HepG2 (cell line): ENCODE measurements around the gene CPA2. TPM values are rescaled to one million over a fixed set of nuclear protein-coding genes. Genes with fewer than 3 reads are reported as not detected.

Experiments
- ATAC-seq: fragments of 200-7000 bp; cut with Tn5 transposase; 3 replicates; pipeline ENCODE4 v1.9.1; 2020; ENCODE audit warnings: mild to moderate bottlenecking, moderate library complexity
- BruUV-seq: library from RNA; stranded (reverse); fragments of 400-500 nt; replicated peaks from 2 replicates; lab custom pipeline; 2021; lab: Mats Ljungman, UMichigan
- CTCF ChIA-PET: fragments of 300-600 bp; formaldehyde crosslinking; extraction: SDS; loops from one replicate; lab custom pipeline; 2021; ENCODE audit warnings: low total read pairs, inconsistent platforms, low intra/inter-chr PET ratio; lab: Yijun Ruan, JAX
- POLR2A ChIA-PET: fragments of 350-600 bp; sonication (Branson Sonifier 250); formaldehyde crosslinking; loops from one replicate; lab custom pipeline; 2020; ENCODE audit warnings: antibody characterized with exemption, inconsistent platforms; lab: Yijun Ruan, JAX
- DNase-seq: peaks from one replicate; pipeline ENCODE4 v3.0.0-alpha.2; 2015; ENCODE audit warnings: low spot score
- FAIRE-seq: peaks from 3 replicates; lab custom pipeline; 2011; peaks lifted over from hg19 to GRCh38; lab: Jason Lieb, UNC
- H2AFZ ChIP-seq: one replicate; pipeline ENCODE4 v1.6.1; 2011; ENCODE audit warnings: low read length, inconsistent platforms
- H3K27ac ChIP-seq: fragments of 300-600 bp; 3 replicates; pipeline ENCODE4 v1.8.0; 2011; ENCODE audit warnings: mixed run types, mild to moderate bottlenecking, mixed read lengths, low read length, inconsistent platforms; ENCODE audit not compliant: insufficient read depth; ENCODE audit errors: extremely low read length
- H3K27me3 ChIP-seq, 2 experiments: fragments of 200-600 bp in 1 of 2; 2 replicates in 1 of 2; 3 replicates in 1 of 2; pipeline versions ENCODE4 v1.6.0 to v1.8.0; 2011; ENCODE audit warnings: low read length in 2 of 2, mild to moderate bottlenecking in 2 of 2, moderate library complexity in 2 of 2, inconsistent platforms in 1 of 2; ENCODE audit not compliant: insufficient read depth in 2 of 2, control insufficient read depth in 1 of 2
- H3K36me3 ChIP-seq, 2 experiments: fragments of 200-600 bp in 1 of 2; replicated peaks in 1 of 2; 2 replicates in 1 of 2; 3 replicates in 1 of 2; pipeline versions ENCODE4 v1.5.1 to v1.8.0; 2011; ENCODE audit warnings: low read length in 2 of 2, inconsistent platforms in 1 of 2; ENCODE audit not compliant: insufficient read depth in 2 of 2, control insufficient read depth in 1 of 2
- H3K4me1 ChIP-seq: 2 replicates; pipeline ENCODE4 v1.5.1; 2012; ENCODE audit warnings: low read length, inconsistent platforms; ENCODE audit not compliant: insufficient read depth
- H3K4me2 ChIP-seq: 2 replicates; pipeline ENCODE4 v1.6.0; 2011; ENCODE audit warnings: low read depth, low read length, inconsistent platforms
- H3K4me3 ChIP-seq, 3 experiments: fragments of 200-600 bp in 1 of 3; sonication (generic), shearing (Covaris generic) in 1 of 3; replicated peaks in 1 of 3; 2 replicates each; pipeline ENCODE4 v1.5.1; 2011 to 2016; ENCODE audit warnings: low read length in 3 of 3, inconsistent platforms in 2 of 3, low read depth in 2 of 3, mild to moderate bottlenecking in 2 of 3, control low read depth in 1 of 3, mixed read lengths in 1 of 3; ENCODE audit not compliant: insufficient read depth in 1 of 3
- H3K79me2 ChIP-seq: one replicate; pipeline ENCODE4 v1.6.1; 2011; ENCODE audit warnings: low read length, inconsistent platforms; ENCODE audit not compliant: insufficient read depth
- H3K9ac ChIP-seq: 2 replicates; pipeline ENCODE4 v1.6.0; 2011; ENCODE audit warnings: mild to moderate bottlenecking, low read depth, low read length, inconsistent platforms; ENCODE audit not compliant: insufficient read depth
- H3K9me3 ChIP-seq: 2 replicates; pipeline ENCODE4 v1.5.1; 2012; ENCODE audit warnings: mild to moderate bottlenecking, low read length
- H4K20me1 ChIP-seq: 2 replicates; pipeline ENCODE4 v1.6.0; 2011; ENCODE audit warnings: inconsistent platforms, mild to moderate bottlenecking, low read length, moderate library complexity; ENCODE audit not compliant: insufficient read depth
- CTCF ChIP-seq: sonication (generic); formaldehyde crosslinking; IDR thresholded peaks from 2 replicates; pipeline ENCODE4 v1.5.0; 2020; ENCODE audit warnings: mild to moderate bottlenecking, missing genetic modification reagents, moderate library complexity
- DRAP1 ChIP-seq: IDR thresholded peaks from 2 replicates; pipeline ENCODE4 v1.6.1; 2016; ENCODE audit warnings: missing genetic modification reagents, missing compliant biosample characterization
- HNRNPLL ChIP-seq: fragments of 200-400 bp; formaldehyde crosslinking; IDR thresholded peaks from 2 replicates; pipeline ENCODE4 v1.6.1; 2017; ENCODE audit warnings: mild to moderate bottlenecking, low read depth, low read length; ENCODE audit not compliant: poor library complexity, severe bottlenecking
- KDM2A ChIP-seq: sonication (generic); formaldehyde crosslinking; IDR thresholded peaks from 2 replicates; pipeline ENCODE4 v1.4.0; 2020; ENCODE audit warnings: low read depth, missing genetic modification reagents, borderline replicate concordance
- NONO ChIP-seq, 2 experiments: fragments of 450-650 bp in 1 of 2; sonication (generic) in 1 of 2; formaldehyde crosslinking in 1 of 2; IDR thresholded peaks in 1 of 2; conservative IDR thresholded peaks in 1 of 2; 2 replicates each; pipeline versions ENCODE4 v1.6.1 to v1.8.0; 2017 to 2022; ENCODE audit warnings: mild to moderate bottlenecking in 1 of 2, missing genetic modification reagents in 1 of 2, moderate library complexity in 1 of 2
- RAD21 ChIP-seq: fragments of 450-650 bp; formaldehyde crosslinking; IDR thresholded peaks from 2 replicates; pipeline ENCODE4 v1.5.0; 2020; ENCODE audit warnings: mild to moderate bottlenecking
- SMC3 ChIP-seq: IDR thresholded peaks from 2 replicates; pipeline ENCODE4 v1.6.1; 2011; ENCODE audit warnings: low read length, improper control_type of control experiment
- STAG1 ChIP-seq: sonication (generic); formaldehyde crosslinking; IDR thresholded peaks from 2 replicates; pipeline ENCODE4 v1.4.0; 2020; ENCODE audit warnings: missing genetic modification reagents
- TMF1 ChIP-seq: sonication (generic); formaldehyde crosslinking; IDR thresholded peaks from 2 replicates; pipeline ENCODE4 v1.8.1; 2022; ENCODE audit warnings: low read depth, missing genetic modification reagents
- XRCC5 ChIP-seq: fragments of 200-400 bp; formaldehyde crosslinking; optimal IDR thresholded peaks from 2 replicates; pipeline ENCODE3; 2017; ENCODE audit warnings: mild to moderate bottlenecking, low read length
- ZNF331 ChIP-seq: sonication (generic); formaldehyde crosslinking; IDR thresholded peaks from 2 replicates; pipeline ENCODE4 v1.4.0; 2020; ENCODE audit warnings: missing genetic modification reagents
- ZNF33A ChIP-seq: sonication (generic); formaldehyde crosslinking; IDR thresholded peaks from 2 replicates; pipeline ENCODE4 v1.5.1; 2020; ENCODE audit warnings: missing genetic modification reagents, mild to moderate bottlenecking, moderate library complexity, borderline replicate concordance
- ZNF691 ChIP-seq: sonication (generic); formaldehyde crosslinking; IDR thresholded peaks from 2 replicates; pipeline ENCODE4 v1.4.0; 2020; ENCODE audit warnings: missing genetic modification reagents, low read depth, mild to moderate bottlenecking, borderline replicate concordance
- ZNF773 ChIP-seq: sonication (generic); formaldehyde crosslinking; IDR thresholded peaks from 2 replicates; pipeline ENCODE4 v1.4.0; 2020; ENCODE audit warnings: missing genetic modification reagents, borderline replicate concordance
- ZNF878 ChIP-seq: sonication (generic); formaldehyde crosslinking; IDR thresholded peaks from 2 replicates; pipeline ENCODE4 v1.8.1; 2023; ENCODE audit warnings: mild to moderate bottlenecking, missing genetic modification reagents, moderate library complexity
- WGBS: methylation state at CpG from one replicate; pipeline ENCODE4 v1.1.6; 2017; ENCODE audit warnings: low lambda C conversion rate; 5-methylcytosine and 5-hydroxymethylcytosine counted together
- in situ Hi-C: cut with HindIII; loops from 2 replicates; pipeline ENCODE4 v1.10.0; 2017; ENCODE audit warnings: low pct_unique_long_range_greater_than_20kb; ENCODE audit not compliant: extremely low pct_ligation_motif_present
- intact Hi-C: fragments of 100-400 bp; cut with micrococcal nuclease; formaldehyde crosslinking; loops from one replicate; pipeline ENCODE4 v1.10.0; 2022; ENCODE audit not compliant: unreplicated experiment
- polyA plus RNA-seq, 8 experiments: library from polyadenylated mRNA; depleted of rRNA in 3 of 8; stranded (reverse) in 7 of 8; unstranded in 1 of 8; fragments of >200 nt; fragmentation: Illumina TruSeq in 4 of 8; extraction: Trizol in 4 of 8; gene quantifications; 2 replicates each; pipeline versions ENCODE4 v1.2.1 to v1.2.3, GENCODE V29; 2011 to 2016; ENCODE audit warnings: low read depth in 4 of 8, missing spikeins in 1 of 8, mixed read lengths in 1 of 8; ENCODE audit not compliant: insufficient read depth in 1 of 8
- total RNA-seq, 5 experiments: library from RNA; depleted of rRNA; stranded (reverse); fragments of >200 nt; fragmentation: Illumina TruSeq; extraction: Trizol; gene quantifications; 2 replicates each; pipeline ENCODE4 v1.2.3, GENCODE V29; 2016; ENCODE audit warnings: low read depth in 1 of 5
- TF ChIP-seq, protein P1 (sequence below): sonication (generic); formaldehyde crosslinking; IDR thresholded peaks from 2 replicates; pipeline ENCODE4 v1.9.0; 2021; ENCODE audit warnings: missing genetic modification reagents, borderline replicate concordance

CPA2 gene
- total and polyA plus RNA-seq, 2 of the 13 experiments (the other 11 are each of a cell fraction or from before 2014, with no cell fraction given): not detected

- BruUV-seq: no TSS peak
- CTCF ChIA-PET: interaction anchor here (1.4 to 3.0 kb wide), 5 partner anchors 170 to 516 kb away, joined by 3 to 21 read pairs (median 9); no protein-coding TSS in a partner anchor
- Histone ChIP-seq H3K9ac (no peak overlapping the region), H3K36me3 (no peaks in the 10 kb centered on the region), H4K20me1 (no peaks in the 10 kb centered on the region), H3K4me3 (no peak overlapping the region), H3K9me3 (no peaks in the 10 kb centered on the region), H3K27ac (no peak overlapping the region), H2AFZ (no peak overlapping the region), H3K79me2 (no peaks in the 10 kb centered on the region), H3K4me1 (no peaks in the 10 kb centered on the region), H3K27me3 (no peaks in the 10 kb centered on the region), H3K4me2 (no peak overlapping the region)
- FAIRE-seq (peak; percentile 50), DNase-seq (peak; percentile 14), ATAC-seq (peak; percentile 96)
- intact Hi-C loops (loop anchor here (1.0 to 5.0 kb wide), 5 partner anchors 318 to 590 kb away; no protein-coding TSS in a partner anchor), in situ Hi-C loops (no loop called here)
- 15% methylated on average over 5 of the region's 5 CpGs for WGBS
- POLR2A ChIA-PET: interaction anchor here (1.8 kb wide), 1 partner anchor 37 kb away, joined by 5 read pairs; the partner anchor contains the start of gene TMEM209
- TF ChIP-seq ZNF878 (CRISPR knock-in tag): no peak
- TF ChIP-seq CTCF (CRISPR knock-in tag): peak; percentile 88
- peak; percentile 40; the same call in 1 of the 2 replicates for TF ChIP-seq KDM2A (CRISPR knock-in tag)
- TF ChIP-seq TMF1: no peak
- TF ChIP-seq XRCC5: peak; percentile 74
- TF ChIP-seq NONO (IDR thresholded peaks at IDR 0.05): no peak
- TF ChIP-seq NONO (CRISPR knock-in tag; conservative IDR thresholded peaks at IDR 0.05): no peak
- peak; percentile 76 for TF ChIP-seq RAD21 (CRISPR knock-in tag)
- TF ChIP-seq DRAP1 (CRISPR knock-in tag): no peak
- TF ChIP-seq ZNF773: no peak
- peak; percentile 80 for TF ChIP-seq SMC3
- peak; percentile 95 for TF ChIP-seq STAG1 (CRISPR knock-in tag)
- no peak for TF ChIP-seq ZNF33A (CRISPR knock-in tag)
- no peak for TF ChIP-seq ZNF691 (CRISPR knock-in tag)
- no peak for TF ChIP-seq HNRNPLL
- TF ChIP-seq, protein P1, sequence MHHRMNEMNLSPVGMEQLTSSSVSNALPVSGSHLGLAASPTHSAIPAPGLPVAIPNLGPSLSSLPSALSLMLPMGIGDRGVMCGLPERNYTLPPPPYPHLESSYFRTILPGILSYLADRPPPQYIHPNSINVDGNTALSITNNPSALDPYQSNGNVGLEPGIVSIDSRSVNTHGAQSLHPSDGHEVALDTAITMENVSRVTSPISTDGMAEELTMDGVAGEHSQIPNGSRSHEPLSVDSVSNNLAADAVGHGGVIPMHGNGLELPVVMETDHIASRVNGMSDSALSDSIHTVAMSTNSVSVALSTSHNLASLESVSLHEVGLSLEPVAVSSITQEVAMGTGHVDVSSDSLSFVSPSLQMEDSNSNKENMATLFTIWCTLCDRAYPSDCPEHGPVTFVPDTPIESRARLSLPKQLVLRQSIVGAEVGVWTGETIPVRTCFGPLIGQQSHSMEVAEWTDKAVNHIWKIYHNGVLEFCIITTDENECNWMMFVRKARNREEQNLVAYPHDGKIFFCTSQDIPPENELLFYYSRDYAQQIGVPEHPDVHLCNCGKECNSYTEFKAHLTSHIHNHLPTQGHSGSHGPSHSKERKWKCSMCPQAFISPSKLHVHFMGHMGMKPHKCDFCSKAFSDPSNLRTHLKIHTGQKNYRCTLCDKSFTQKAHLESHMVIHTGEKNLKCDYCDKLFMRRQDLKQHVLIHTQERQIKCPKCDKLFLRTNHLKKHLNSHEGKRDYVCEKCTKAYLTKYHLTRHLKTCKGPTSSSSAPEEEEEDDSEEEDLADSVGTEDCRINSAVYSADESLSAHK (CRISPR knock-in tag): no peak
- no peak; the same call in 1 of the 2 replicates for TF ChIP-seq ZNF331 (CRISPR knock-in tag)
Measured at GRCh38 chr7:130242198-130243014, 24.3 kb upstream of the CPA2 start.
